ENCODE data around the gene LMF1.

- TF ChIP-seq POLR2AphosphoS5 (IDR thresholded peaks at IDR 0.05; ENCODE audit: low read depth, low read length) = no peak
- no peak for TF ChIP-seq PAX5 (IDR thresholded peaks at IDR 0.05; ENCODE audit: insufficient read depth, low read length, severe bottlenecking)
- TF ChIP-seq POLR2A (IDR thresholded peaks at IDR 0.05; ENCODE audit: low read depth, low read length) = no peak
- TF ChIP-seq TAF1 (IDR thresholded peaks at IDR 0.05; ENCODE audit: low read depth, low read length) = no peak
- no peak for TF ChIP-seq SPI1 (IDR thresholded peaks at IDR 0.05; ENCODE audit: low read depth, low read length)
Measured at GRCh38 chr16:967077-967541, 3.7 kb downstream of the LMF1 start.

Measured in GM12891 (cell line).